Liver (tissue), 3 donors: ENCODE measurements around the gene PHLPP2.

Experiments
- FOXA2 ChIP-seq: IDR thresholded peaks from 2 replicates; pipeline ENCODE4 v1.6.1; 2016; ENCODE audit warnings: antibody characterized with exemption
- GABPA ChIP-seq, 2 donors: IDR thresholded peaks in 1 of 2; conservative IDR thresholded peaks in 1 of 2; 2 replicates each; pipeline ENCODE4 v1.6.1; 2016; ENCODE audit warnings: antibody characterized with exemption in 2 of 2, mild to moderate bottlenecking in 1 of 2, moderate library complexity in 1 of 2
- HNF4A ChIP-seq, 2 donors: conservative IDR thresholded peaks; 2 replicates each; pipeline ENCODE4 v1.6.1; 2016; ENCODE audit warnings: antibody characterized with exemption in 2 of 2, mild to moderate bottlenecking in 2 of 2
- JUND ChIP-seq, 2 donors: IDR thresholded peaks; 2 replicates each; pipeline ENCODE4 v1.6.1; 2016; ENCODE audit warnings: antibody characterized with exemption in 2 of 2
- RAD21 ChIP-seq, 2 donors: IDR thresholded peaks; 2 replicates each; pipeline ENCODE4 v1.6.1; 2016; ENCODE audit warnings: antibody characterized with exemption in 2 of 2, mild to moderate bottlenecking in 2 of 2
- RXRA ChIP-seq, 2 donors: IDR thresholded peaks; 2 replicates each; pipeline ENCODE4 v1.6.1; 2017 to 2018; ENCODE audit warnings: antibody characterized with exemption in 2 of 2, mild to moderate bottlenecking in 1 of 2
- TAF1 ChIP-seq: conservative IDR thresholded peaks from 2 replicates; pipeline ENCODE4 v1.6.1; 2016; ENCODE audit warnings: antibody characterized with exemption, mild to moderate bottlenecking
- YY1 ChIP-seq: IDR thresholded peaks from 2 replicates; pipeline ENCODE4 v1.6.1; 2016; ENCODE audit warnings: antibody characterized with exemption, mild to moderate bottlenecking
- TF ChIP-seq, protein P1 (sequence below): fragments of 150-350 bp; IDR thresholded peaks from 2 replicates; pipeline ENCODE4 v1.5.1; 2017; ENCODE audit warnings: improper control_type of control experiment, low read depth, low read length; ENCODE audit not compliant: missing input control
- TF ChIP-seq, protein P2 (sequence below): IDR thresholded peaks from 2 replicates; pipeline ENCODE4 v1.6.1; 2016; ENCODE audit warnings: antibody characterized with exemption, mild to moderate bottlenecking
- donor health status: healthy.
- donor health status: healthy.

DNA sequence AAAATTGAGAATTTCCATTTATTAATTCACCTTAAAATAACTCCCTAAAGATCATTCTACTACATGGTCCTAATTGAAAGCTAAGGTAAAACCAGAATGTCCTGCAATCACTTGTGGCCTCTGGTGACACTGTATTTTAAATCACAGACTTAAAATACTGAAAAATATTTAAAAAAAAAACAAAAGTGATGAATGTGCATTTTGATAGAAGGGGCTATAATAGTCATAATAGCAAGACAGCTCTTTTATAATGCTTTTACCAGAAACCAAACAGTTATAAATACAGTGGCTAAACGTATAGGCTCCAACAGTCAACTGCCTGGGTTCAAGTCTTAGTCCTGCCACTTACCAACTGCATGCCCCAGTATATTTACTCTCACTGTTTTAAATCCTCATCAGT lies 21.2 kb downstream of the PHLPP2 start:
- TF ChIP-seq, protein P1, sequence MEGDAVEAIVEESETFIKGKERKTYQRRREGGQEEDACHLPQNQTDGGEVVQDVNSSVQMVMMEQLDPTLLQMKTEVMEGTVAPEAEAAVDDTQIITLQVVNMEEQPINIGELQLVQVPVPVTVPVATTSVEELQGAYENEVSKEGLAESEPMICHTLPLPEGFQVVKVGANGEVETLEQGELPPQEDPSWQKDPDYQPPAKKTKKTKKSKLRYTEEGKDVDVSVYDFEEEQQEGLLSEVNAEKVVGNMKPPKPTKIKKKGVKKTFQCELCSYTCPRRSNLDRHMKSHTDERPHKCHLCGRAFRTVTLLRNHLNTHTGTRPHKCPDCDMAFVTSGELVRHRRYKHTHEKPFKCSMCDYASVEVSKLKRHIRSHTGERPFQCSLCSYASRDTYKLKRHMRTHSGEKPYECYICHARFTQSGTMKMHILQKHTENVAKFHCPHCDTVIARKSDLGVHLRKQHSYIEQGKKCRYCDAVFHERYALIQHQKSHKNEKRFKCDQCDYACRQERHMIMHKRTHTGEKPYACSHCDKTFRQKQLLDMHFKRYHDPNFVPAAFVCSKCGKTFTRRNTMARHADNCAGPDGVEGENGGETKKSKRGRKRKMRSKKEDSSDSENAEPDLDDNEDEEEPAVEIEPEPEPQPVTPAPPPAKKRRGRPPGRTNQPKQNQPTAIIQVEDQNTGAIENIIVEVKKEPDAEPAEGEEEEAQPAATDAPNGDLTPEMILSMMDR, result no peak
- TF ChIP-seq FOXA2 (no peak), JUND (IDR thresholded peaks at IDR 0.05) (no peak), YY1 (no peak), RAD21 (IDR thresholded peaks at IDR 0.05) (no peak), HNF4A (conservative IDR thresholded peaks at IDR 0.05) (no peak), RXRA (IDR thresholded peaks at IDR 0.05) (no peak), GABPA (IDR thresholded peaks at IDR 0.05 in 1 of 2, conservative IDR thresholded peaks at IDR 0.05 in 1 of 2) (no peak), TAF1 (no peak)
- TF ChIP-seq, protein P2, sequence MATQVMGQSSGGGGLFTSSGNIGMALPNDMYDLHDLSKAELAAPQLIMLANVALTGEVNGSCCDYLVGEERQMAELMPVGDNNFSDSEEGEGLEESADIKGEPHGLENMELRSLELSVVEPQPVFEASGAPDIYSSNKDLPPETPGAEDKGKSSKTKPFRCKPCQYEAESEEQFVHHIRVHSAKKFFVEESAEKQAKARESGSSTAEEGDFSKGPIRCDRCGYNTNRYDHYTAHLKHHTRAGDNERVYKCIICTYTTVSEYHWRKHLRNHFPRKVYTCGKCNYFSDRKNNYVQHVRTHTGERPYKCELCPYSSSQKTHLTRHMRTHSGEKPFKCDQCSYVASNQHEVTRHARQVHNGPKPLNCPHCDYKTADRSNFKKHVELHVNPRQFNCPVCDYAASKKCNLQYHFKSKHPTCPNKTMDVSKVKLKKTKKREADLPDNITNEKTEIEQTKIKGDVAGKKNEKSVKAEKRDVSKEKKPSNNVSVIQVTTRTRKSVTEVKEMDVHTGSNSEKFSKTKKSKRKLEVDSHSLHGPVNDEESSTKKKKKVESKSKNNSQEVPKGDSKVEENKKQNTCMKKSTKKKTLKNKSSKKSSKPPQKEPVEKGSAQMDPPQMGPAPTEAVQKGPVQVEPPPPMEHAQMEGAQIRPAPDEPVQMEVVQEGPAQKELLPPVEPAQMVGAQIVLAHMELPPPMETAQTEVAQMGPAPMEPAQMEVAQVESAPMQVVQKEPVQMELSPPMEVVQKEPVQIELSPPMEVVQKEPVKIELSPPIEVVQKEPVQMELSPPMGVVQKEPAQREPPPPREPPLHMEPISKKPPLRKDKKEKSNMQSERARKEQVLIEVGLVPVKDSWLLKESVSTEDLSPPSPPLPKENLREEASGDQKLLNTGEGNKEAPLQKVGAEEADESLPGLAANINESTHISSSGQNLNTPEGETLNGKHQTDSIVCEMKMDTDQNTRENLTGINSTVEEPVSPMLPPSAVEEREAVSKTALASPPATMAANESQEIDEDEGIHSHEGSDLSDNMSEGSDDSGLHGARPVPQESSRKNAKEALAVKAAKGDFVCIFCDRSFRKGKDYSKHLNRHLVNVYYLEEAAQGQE, result no peak
